Measurements from ENCODE around the gene NOTCH1. TPM values are rescaled to one million over a fixed set of nuclear protein-coding genes. Genes with fewer than 3 reads are reported as not detected.

NOTCH1 gene
- total and polyA plus RNA-seq, 2 of the 4 experiments (the other 2 are of a cell fraction), result 1.8 to 6.0 TPM

GRCh38 chr9:136590821-136591752 lies 45.2 kb upstream of the NOTCH1 start:
- H2AFZ ChIP-seq (replicated peaks; ENCODE audit: low read length, poor library complexity), result no peak overlapping the region
- ChIA-PET POLR2A (ENCODE audit: unreplicated experiment) (no interaction called here), CTCF (no interaction called here)
- H3K27me3 ChIP-seq (ENCODE audit: control insufficient read depth, insufficient read depth, low read length), result peaks cover 10% of the 10 kb centered on the region
- H3K9me3 ChIP-seq (ENCODE audit: control insufficient read depth, insufficient read depth, low read length), result 0 out of 2 replicates have a peak, but pooled peaks cover 2% of the 10 kb centered on the region
- dilution Hi-C loops (cut with HindIII; ENCODE audit: low sequenced_read_pairs, unreplicated experiment) (no loop called here), in situ Hi-C loops (cut with MboI; ENCODE audit: low sequenced_read_pairs) (no loop called here), intact Hi-C loops (cut with micrococcal nuclease) (no loop called here)
- ATAC-seq (ENCODE audit: low read depth), result no peak
- H3K4ac ChIP-seq (ENCODE audit: low read depth, low read length), result no peak overlapping the region
- H3K79me1 ChIP-seq (ENCODE audit: low read depth in 1 of 2, low read length in 2 of 2), result no peaks in the 10 kb centered on the region
- H2AK9ac ChIP-seq (replicated peaks; ENCODE audit: low read depth, low read length, poor library complexity), result peak overlapping the region; percentile 42
- peaks cover 6% of the 10 kb centered on the region for H3K9me1 ChIP-seq (ENCODE audit: insufficient read depth, low read length)
- H4K8ac ChIP-seq (ENCODE audit: low read depth in 2 of 2, low read length in 2 of 2), result no peak overlapping the region
- 72% methylated on average over 6 of the region's 26 CpGs; no CpG with 5 or more reads in 1 of the 2 experiments for WGBS, 2 experiments (ENCODE audit: extremely low coverage in 2 of 2, insufficient read length in 1 of 2)
- H3K4me3 ChIP-seq (ENCODE audit: insufficient read depth, low read depth, low read length), result no peak overlapping the region
- H4K20me1 ChIP-seq (ENCODE audit: insufficient read depth, low read length), result no peaks in the 10 kb centered on the region; the same call in 1 of the 2 replicates
- no peak for TF ChIP-seq POLR2A (IDR thresholded peaks at IDR 0.05; ENCODE audit: low read depth, low read length)
- H2AK5ac ChIP-seq (ENCODE audit: low read depth, low read length), result no peak overlapping the region
- H3K4me2 ChIP-seq (ENCODE audit: low read depth, low read length), result no peak overlapping the region
- peaks cover 6% of the 10 kb centered on the region; the same call in 1 of the 2 replicates for H3K4me1 ChIP-seq (ENCODE audit: control insufficient read depth, insufficient read depth, low read length)
- no peak overlapping the region for H3K27ac ChIP-seq (ENCODE audit: insufficient read depth, low read length)
- no peak overlapping the region for H4K5ac ChIP-seq (ENCODE audit: low read depth, low read length)
- no peak overlapping the region for H3K23ac ChIP-seq (ENCODE audit: low read depth, low read length)
- H3K18ac ChIP-seq (ENCODE audit: low read depth, low read length), result no peak overlapping the region
- H3K36me3 ChIP-seq (ENCODE audit: control insufficient read depth, insufficient read depth, low read length), result no peaks in the 10 kb centered on the region
- no peak overlapping the region for H3K14ac ChIP-seq (replicated peaks; ENCODE audit: low read depth, low read length)
- no TSS peak for BruUV-seq (replicated peaks)
- H2BK20ac ChIP-seq (ENCODE audit: low read depth, low read length), result no peak overlapping the region
- no peak overlapping the region for H2BK15ac ChIP-seq (ENCODE audit: low read depth, low read length)
- H2BK120ac ChIP-seq (ENCODE audit: low read depth, low read length), result no peak overlapping the region
- no peak overlapping the region for H3K56ac ChIP-seq (ENCODE audit: extremely low read depth, insufficient read depth, low read length)
- H2BK5ac ChIP-seq (ENCODE audit: low read depth, low read length, poor library complexity, severe bottlenecking), result no peak overlapping the region
- H3K9ac ChIP-seq (ENCODE audit: low read depth, low read length), result no peak overlapping the region
- DNase-seq, result no peak
- no peak overlapping the region for H4K91ac ChIP-seq (ENCODE audit: insufficient read depth, low read depth, low read length)

Data from IMR-90 (cell line).